Iris pigment epithelial cell (primary cell): Measurements from ENCODE around the gene GRID1.
"Not testable (repeated sequence)": the region's sequence is repeated elsewhere in the genome, so short reads cannot be mapped to it uniquely, and the experiment has no call there.

ENCODE experiments used
- DNase-seq: peaks from one replicate; pipeline ENCODE4 v3.0.0-alpha.2; 2011; ENCODE audit warnings: low read depth

GRID1 gene

DNA sequence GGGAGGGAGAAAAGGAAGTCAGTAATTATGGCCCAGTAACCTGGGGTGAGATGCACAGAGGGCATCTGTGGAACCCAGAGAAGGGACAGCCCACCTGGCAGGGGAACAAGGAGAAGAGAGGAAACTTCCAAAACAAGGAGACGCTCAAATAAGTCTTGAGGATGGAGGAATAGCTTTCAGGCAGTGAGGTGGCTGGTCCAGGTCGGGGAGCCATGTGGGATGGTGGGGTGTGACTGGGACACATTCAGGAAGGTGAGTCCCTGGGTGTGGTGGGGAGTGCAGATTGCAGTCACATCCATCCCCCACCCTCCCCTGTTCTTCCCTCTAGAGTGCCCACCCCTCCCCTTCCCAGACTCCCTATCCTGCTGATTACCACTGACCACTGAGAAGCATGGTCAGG is 175.4 kb downstream of the GRID1 start:
- DNase-seq: no peak

DNA sequence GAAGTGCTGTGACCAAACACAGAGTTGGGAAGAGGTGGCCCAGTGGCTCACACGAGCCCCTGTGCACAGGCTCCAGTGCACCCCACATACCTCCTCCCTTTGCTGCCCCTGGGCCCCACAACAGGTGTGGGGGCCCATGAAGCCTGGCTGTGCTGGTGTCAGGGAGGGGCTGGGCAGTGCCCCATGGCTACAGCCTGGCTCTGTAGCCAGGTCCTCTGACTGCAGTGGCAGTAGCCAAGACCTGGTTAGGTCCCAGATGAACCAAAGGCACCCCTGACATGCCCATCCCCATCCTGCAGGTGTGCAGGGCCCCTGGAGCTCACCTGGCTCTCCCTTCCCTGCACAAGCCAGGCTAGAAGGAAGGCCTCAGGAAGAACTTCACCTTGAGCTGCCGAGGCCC is 176.3 kb downstream of the GRID1 start:
- DNase-seq: no peak

DNA sequence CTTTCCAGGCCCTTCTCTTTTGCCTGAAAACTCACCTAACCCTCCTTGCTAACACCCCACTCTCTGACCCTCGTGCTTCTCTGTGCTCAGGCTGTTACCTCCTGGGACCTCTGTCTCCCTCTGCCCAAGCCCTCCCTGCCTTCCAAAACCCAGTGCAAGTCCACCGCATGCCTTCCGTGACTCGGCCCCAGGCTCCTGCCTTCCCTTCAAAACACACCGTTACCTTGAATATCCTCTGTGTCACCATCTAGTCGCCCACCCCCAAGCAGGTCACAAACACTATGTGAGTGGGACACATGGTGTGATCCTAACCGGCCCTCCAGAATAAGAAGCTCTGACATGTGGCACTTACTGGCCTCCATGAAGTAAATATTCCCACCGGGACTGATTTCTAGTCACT is 176.7 kb downstream of the GRID1 start:
- DNase-seq: no peak

DNA sequence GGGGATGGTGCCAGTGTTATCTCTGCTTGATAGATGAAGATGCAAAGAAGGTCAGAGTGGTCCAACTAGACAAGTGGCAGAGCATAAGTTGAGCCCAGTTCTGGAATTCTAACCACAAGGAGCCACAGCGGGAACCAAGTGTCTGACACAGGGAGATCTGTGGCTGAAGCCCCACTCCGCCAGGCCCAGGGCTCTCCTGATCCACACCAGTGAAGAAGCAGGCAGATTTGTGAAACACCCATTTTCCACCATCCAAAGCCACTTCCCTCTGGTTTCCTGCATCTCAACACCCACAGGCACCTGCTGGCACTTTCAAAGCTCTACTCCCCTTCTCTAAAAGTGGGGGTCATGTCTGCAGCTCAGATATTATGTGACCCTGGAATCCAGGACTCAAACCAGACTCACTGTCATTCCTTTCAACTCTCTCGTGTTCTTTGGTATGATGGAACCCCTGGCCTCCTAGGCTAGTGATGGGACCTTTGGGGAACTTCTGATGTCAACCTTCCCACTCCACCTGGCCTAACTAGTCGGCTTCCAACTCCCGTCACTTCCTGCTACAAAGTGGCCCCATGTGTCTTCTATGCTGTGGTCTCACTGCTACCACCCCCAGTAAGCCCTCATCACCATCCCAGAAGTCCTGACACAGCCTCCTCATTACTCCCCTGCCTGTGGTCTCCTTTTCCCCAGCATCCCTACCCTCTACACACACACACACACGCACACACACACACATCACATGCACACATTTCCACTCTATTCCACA is 177.6 kb downstream of the GRID1 start:
- no peak for DNase-seq

DNA sequence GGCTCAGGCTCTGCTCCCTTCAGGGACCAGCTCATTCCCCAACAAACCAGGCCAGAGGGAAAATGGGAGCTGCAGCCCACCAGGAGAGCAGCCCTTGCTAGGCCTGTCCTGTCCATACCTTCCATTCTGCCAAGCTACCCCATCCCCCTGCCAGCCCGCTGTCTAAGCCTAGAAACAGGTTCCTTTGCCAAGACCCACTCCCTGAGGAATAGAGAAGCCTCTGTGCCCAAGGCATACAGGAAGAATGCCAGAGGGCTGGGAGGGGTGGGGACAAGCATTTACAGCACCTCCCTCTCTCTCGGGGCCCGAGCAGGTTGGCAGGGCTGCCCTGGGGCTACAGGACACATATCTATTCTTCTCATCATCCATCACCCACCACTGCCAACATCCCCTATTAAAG is 178.3 kb downstream of the GRID1 start:
- no peak for DNase-seq

DNA sequence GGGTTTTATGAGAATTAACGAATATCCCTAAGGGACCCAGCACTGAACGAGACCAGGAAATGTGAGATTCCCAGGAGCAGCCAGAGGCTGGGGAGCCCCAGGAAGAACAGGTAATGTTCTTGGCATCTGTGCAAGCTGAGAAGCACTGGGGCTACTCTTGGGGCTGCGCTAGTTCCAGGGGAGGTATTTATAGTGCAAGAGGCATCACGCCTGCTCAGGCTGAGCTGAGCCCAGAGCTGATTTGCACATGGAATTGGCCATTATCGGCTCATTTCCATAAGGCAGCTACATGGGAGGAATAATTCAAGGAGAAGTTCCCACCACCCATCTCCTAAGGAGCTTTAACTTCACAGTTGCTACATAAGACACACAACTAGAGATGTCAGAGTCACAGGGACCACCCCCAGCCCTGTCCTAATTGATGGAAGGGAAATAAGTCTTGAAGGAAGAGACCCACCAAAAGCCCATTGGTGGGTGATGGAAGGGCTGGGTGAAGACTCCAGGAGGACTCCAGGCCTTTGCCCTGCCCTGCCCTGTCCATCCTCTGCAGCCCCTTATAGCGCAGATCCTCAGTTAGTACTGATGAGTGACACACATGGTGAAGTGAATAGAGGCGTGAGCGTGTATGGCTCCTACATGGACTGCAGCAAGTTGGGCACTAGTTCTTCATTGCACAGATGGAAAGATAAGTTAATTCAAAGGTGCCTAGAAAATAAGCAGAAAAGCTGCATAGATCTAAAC is 178.9 kb downstream of the GRID1 start:
- DNase-seq: no peak

DNA sequence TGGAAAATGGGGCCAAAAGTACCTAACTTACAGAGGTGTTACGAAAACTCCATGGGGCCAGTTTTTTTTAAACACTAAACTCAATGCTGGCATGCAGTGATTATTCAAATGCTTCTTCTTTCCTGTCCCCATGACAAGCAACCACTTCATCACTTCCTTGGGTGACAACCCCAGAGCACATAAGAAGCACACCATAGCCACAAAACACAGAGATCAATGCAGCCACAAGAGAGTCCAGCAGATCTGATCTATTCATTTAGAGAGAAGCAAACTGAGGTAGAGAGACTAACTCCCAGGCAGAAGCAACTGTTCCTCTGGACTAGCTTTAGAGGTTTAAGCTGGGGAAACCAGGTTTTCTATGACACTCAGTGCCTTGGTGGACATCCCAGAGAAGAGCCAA is 180.0 kb downstream of the GRID1 start:
- DNase-seq: no peak

DNA sequence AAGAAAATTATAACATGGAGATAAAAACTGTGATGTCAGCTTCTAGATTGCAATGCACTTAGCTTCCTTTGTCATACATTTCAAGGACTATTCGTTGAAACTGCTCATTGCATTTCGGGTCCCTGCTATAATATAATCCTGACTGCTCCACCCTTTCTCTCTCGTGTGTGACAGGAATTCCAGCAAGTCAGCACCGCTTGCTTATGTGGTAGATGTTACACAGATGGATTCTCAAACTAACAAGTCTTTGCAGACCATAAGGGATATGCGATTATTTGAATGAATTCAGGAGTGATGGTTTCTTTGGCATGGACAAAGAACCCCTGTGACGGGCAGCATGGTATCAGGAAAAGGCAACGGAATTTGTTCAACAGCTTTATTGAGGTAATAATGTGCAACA is 184.0 kb downstream of the GRID1 start:
- no peak for DNase-seq

DNA sequence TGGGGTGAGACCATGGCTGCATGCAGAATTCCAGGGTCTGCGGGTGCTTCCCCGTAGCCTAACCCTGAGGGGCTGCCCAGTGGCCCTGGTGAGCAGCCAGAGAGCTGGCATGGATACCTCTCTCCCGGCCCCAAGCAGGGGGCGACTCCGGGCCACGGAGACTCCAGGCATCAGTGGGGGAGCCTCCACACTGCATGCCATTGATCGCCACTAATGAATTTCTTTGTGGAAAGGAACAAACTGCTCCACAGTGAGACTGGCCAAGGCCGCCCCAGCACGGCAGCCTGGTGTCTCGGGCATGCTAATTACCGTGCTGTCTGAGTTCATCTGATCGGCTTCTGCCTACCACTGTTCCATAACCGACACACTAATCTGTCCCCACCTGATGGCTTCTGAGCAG is 184.4 kb downstream of the GRID1 start:
- no peak for DNase-seq

DNA sequence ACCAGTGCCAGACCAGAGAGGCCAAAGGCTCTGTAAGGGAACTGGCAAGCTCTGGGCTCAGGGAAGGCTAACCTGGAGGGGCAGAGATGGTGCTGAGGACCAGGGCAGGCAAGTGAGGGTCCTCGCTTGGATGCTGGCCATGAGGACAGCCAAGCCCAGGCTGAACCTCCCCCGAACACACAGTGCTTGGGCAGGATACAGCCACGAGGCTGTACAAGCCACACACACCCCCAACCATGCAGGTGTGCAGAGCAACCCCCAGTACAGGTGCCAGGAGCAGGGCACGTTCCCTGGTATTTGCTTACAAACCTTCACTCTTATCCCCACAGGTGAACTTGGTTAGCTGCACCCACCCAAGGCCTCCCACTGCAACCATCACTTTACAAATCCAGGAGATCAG is 185.7 kb downstream of the GRID1 start:
- no peak for DNase-seq

DNA sequence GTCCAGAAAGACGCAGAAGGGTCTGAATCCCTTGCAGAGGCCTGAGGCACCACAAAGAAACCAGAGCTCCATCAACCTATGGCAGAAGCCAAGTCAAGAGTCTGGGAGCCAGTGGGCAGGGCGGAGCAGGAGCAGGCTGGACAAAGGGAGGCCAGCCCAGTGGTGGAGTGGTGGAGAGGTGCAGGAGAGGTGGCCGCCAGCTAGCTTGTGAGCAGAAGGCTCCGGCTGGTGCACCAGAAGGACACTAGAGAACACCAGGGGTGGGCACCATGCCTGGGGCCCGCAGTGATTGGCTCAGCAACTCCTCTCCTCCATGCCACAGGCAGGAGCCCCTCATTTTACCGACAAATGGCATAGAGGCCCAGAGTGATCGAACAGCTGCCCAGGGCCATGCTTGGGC is 186.6 kb downstream of the GRID1 start:
- DNase-seq: no peak

DNA sequence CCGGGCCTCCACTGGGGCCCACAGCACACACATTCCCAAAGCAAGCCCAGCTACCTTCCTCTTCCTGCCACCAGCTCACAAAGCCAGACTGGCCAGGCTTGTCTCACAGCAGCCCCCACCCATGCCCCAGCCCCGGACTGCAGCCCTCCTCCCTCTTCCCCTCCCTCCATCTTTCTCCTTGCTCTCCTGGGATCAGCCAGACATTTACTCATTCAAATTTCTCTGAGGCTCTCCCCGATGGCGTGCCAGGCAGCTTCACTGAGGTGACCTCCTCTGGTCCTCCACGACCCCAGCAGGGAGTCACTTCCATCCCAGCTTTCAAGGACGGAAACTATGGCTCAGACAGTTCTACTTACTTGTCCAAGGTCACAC is 187.5 kb downstream of the GRID1 start:
- no peak for DNase-seq

DNA sequence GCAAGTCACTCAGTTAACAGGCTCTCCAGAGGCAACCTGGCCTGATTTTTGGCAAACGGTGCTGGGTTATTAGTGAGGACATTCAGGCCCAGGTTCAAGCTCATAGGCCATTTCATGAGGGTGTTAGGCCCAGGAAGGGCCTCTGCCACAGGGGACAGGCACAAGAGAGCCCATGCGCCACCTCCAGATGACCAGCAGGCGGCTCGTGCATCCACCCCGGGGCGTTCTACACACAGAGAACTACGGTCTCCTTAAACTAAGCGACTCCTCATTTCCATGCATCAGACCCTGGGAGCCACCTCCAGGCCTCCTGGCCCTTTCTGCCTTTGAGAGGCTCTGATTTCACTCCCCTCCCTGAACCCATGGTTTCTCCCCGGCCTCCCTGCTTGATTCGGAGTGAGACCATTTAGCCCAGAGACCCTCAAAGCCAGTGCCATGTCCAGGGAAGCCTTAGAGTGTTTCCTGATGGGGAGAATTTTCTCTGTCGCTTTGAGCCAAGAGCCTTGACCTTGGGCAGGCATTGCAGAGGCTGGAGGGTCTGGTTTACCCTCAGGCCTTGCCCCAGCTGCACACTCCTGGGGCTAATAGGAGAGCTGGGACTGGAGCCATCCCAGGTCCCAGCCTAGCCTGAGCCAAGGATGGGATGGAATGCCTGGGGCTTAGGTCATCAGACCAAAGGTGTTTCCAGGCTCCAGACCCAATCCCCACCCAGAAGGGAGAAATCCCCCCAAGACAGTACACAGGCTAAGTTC is 188.0 kb downstream of the GRID1 start:
- DNase-seq: no peak

DNA sequence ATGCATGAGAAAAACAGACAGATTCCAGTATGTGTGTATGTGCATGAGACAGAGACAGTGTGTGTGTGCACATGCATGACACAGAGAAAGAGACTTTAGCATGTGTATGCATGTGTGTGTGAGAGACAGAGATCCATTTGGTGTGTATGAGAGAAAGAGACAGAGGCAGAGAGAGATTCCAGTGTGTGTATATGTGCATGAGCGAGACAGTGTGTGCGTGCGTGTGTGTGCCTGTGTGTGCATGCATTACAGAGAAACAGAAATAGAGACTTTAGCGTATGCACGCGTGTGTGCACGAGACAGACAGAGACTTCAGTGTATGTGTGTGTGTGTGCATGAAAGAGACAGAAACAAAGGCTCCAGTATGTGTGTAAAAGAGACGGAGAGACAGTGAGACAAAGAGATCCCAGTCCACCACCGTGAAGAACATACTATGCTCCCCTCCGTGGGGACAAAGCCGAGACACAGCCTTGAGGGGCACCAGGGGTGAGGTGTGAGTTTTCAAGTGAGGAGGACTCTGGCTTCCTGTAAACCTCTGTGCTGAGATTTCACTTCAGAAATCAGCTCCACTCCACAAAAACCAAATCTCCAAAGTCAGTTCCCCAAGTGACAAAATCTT is 188.9 kb downstream of the GRID1 start:
- no peak for DNase-seq

DNA sequence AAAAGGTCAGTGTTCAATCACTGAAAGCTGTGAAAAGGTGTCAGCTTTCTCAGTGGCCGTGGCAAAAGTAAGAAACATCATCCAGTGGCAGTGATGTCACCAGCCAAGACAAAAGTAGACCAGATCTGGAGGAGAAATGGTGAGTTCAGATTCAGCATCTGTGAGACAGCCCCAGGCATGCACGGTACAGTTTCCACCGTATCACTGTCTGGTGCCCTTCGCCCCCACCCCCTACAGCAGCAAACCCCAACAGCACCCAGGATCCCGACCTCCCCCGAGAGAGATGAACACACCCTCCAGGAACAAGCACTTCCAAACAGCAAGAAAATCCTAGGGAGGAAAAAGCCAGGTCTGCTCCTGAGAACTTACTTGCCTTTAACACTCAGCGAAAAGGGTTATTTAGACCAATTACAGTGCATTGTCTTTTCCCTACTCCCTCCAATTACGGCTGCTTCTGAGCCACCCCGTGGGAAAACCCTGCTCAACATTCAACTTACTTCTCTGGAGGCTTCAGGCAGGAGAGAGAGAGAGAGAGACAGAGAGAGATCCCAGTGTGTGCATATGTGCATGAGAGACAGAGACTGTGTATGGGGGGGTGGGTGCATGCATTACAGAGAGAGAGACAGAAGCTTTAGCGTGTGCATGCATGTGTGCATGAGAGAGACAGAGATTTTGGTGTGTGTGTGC is 189.6 kb downstream of the GRID1 start:
- no peak for DNase-seq

DNA sequence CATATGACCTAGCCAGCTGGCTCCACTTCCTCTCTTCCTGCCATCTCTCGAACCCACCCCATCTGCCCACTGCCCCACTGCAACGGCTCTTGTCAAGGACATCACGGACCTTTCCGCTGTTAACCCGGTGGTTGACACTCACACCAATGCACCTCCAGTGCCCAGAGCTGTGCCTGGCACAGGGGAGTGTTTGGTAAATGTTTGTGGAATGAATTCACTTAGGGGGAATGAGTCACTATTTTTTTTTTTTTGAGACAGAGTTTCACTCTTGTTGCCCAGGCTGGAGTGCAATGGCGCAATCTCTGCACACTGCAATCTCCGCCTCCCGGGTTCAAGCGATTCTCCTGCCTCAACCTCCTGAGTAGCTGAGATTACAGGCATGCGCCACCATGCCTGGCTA is 191.1 kb downstream of the GRID1 start:
- not testable (repeated sequence) for DNase-seq

DNA sequence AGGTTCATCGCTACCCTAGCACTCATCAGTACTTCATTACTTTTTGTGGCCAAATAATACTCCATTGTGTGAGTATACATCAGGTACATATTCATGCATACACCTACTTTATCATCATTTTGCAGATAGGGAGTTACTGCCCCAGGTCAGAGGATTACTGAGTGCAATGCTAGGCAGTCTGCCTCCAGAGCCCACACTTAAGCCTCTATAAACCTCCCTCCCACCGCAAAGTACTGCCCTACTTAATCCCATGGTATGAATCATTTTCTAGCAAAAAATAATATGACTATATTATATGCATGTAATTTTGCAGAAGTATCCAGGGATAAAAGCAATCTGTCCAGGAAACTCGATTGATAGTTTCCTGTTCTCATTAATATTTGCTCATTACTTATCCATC is 194.3 kb downstream of the GRID1 start:
- DNase-seq: no peak

DNA sequence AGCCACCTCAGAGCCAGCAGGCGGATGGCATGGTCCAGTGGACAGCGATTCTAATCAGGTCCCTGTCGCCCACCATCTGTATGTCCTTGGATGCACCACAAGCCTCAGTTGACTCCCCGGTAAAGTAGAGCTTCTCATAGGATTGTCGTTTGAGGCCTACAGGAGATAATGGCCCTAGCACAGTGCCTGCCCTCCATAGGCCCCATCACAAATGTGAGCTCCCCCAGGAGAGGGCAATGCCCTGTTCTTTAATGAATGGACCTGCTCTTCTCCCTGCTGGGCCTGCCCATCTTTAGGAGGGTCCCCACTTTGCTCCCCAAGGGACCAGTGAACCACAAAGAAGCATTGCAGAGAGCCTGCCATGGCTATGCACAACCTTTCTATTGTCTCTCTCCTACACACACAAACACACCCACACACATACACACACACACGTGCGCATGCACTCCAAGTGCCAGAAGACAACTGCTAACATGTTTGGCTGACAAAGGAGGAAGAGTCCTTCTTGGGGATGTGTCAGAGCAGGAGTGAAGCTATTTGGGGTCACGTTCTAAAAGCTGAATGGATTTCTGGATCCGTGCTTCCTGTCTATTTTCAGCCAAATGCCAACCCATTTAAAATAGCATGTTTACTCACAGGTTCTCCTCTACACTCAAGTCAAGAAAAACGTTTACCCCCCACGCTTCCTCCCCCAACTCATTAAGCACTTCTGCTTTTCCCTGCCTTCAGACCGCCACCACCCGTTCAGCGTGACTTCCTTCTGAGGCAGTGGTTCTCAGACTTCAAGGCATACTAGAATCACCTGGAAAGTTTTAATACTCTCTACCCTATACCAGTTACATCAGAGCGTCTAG is 196.1 kb downstream of the GRID1 start:
- DNase-seq: no peak

DNA sequence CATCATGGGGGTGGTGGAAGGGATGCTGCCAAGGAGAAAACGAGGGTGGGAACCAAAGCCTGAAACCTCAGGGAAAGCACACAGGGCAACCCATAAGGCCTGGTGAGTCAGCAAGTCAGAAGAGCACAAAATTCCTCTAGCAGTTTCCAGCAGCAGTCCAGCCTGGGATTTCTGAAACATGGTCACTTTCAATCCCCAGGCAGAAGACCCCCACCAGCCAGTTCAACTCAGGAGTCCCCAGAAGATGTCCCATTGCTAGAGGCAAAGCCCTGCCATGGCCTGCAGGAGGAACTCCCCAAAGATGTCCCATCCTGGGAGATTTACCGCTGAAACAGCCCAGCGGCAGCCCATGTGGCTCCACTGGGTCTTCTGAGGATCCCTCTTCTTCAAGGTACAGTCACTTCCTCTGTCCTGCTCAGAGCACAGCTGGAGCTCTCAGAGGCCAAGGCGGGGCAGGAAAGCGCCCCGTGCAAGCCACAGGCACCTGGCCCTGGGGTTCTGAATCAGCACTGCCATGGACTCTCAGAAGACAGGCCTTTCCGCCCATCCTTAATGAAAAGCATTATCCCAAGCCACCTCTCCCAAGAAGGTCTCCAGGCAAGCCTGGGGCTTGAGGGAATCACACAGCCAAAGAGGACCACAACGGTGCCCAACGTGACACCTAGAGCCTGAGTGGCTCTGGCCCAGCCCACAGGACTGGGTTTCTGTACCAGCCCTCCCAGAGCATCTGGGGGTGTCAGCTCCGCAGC is 196.9 kb downstream of the GRID1 start:
- no peak for DNase-seq

DNA sequence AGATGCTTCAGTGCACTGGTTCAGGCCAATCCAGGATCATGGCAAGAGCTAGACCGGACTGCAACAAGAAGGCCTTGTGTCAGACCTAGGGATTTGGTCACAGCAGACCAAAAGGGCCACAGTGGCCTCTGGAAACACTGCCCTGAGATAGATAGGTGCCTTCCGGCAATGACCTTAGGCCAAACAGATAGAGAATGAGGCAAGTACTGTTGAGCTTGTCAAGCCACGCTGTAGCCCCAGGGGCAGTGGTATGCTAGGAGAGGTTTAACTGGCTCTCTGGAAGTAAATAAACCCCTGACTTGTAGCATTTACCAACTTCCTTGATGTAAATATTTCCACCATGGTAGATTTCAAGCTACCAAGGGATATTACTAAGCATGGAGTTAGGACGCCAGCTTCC is 197.5 kb downstream of the GRID1 start:
- no peak for DNase-seq
